Subcutaneous abdominal adipose tissue (tissue), 5 donors: ENCODE results near the gene MCRIP1.

Experiments
- H3K27ac ChIP-seq: one replicate; pipeline ENCODE4 v1.7.0; 2013; ENCODE audit warnings: low read depth, mild to moderate bottlenecking, inconsistent platforms, low read length, moderate library complexity
- H3K27me3 ChIP-seq, 5 donors: one replicate each; pipeline ENCODE4 v1.7.0; 2013; ENCODE audit warnings: low read length in 5 of 5, inconsistent platforms in 1 of 5; ENCODE audit not compliant: control insufficient read depth in 5 of 5, insufficient read depth in 4 of 5
- H3K36me3 ChIP-seq, 5 donors: one replicate each; pipeline ENCODE4 v1.7.0; 2013; ENCODE audit warnings: low read length in 5 of 5; ENCODE audit not compliant: control insufficient read depth in 5 of 5, insufficient read depth in 5 of 5
- H3K4me1 ChIP-seq, 5 donors: one replicate each; pipeline ENCODE4 v1.7.0; 2013; ENCODE audit warnings: low read length in 5 of 5, mild to moderate bottlenecking in 3 of 5, moderate library complexity in 1 of 5; ENCODE audit not compliant: control insufficient read depth in 5 of 5, insufficient read depth in 5 of 5
- H3K4me3 ChIP-seq, 5 donors: one replicate each; pipeline ENCODE4 v1.7.0; 2013; ENCODE audit warnings: low read length in 5 of 5, low read depth in 1 of 5
- H3K9ac ChIP-seq, 5 donors: one replicate each; pipeline ENCODE4 v1.7.0; 2013; ENCODE audit warnings: low read length in 5 of 5, mild to moderate bottlenecking in 4 of 5, moderate library complexity in 3 of 5
- H3K9me3 ChIP-seq, 5 donors: one replicate each; pipeline ENCODE4 v1.7.0; 2013; ENCODE audit warnings: low read length in 5 of 5; ENCODE audit not compliant: control insufficient read depth in 5 of 5
- donor health status: healthy.
- donor health status: healthy.
- donor health status: healthy.
- donor health status: healthy.
- donor health status: healthy.

Gene MCRIP1

GRCh38 chr17:81846743-81847689 is 13.9 kb upstream of the MCRIP1 start:
- no peak overlapping the region for H3K9ac ChIP-seq
- no peak overlapping the region for H3K27ac ChIP-seq
- peaks cover 0 to 7% (median 0%) of the 10 kb centered on the region in 5 donors for H3K4me1 ChIP-seq
- H3K27me3 ChIP-seq: no peaks in the 10 kb centered on the region
- peaks cover 0 to 76% (median 66%) of the 10 kb centered on the region in 5 donors for H3K36me3 ChIP-seq
- no peaks in the 10 kb centered on the region for H3K9me3 ChIP-seq
- no peak overlapping the region for H3K4me3 ChIP-seq

- Histone ChIP-seq H3K4me1 (peaks cover 0 to 7% (median 0%) of the 10 kb centered on the region in 5 donors), H3K27ac (no peak overlapping the region), H3K36me3 (peaks cover 0 to 67% (median 57%) of the 10 kb centered on the region in 5 donors), H3K27me3 (no peaks in the 10 kb centered on the region), H3K4me3 (no peak overlapping the region), H3K9me3 (no peaks in the 10 kb centered on the region), H3K9ac (no peak overlapping the region)
These were observed 13.0 kb upstream of the MCRIP1 start for GRCh38 chr17:81845881-81846742.

GRCh38 chr17:81845361-81845760 is 12.3 kb upstream of the MCRIP1 start:
- H3K27me3 ChIP-seq: no peaks in the 10 kb centered on the region
- H3K9ac ChIP-seq: no peak overlapping the region
- no peaks in the 10 kb centered on the region for H3K9me3 ChIP-seq
- no peak overlapping the region for H3K4me3 ChIP-seq
- H3K36me3 ChIP-seq: peaks cover 0 to 65% (median 56%) of the 10 kb centered on the region in 5 donors
- H3K4me1 ChIP-seq: peaks cover 0 to 7% (median 0%) of the 10 kb centered on the region in 5 donors
- H3K27ac ChIP-seq: no peak overlapping the region

GRCh38 chr17:81844887-81845286 is 11.8 kb upstream of the MCRIP1 start:
- Histone ChIP-seq H3K9ac (no peak overlapping the region), H3K4me1 (peaks cover 0 to 7% (median 0%) of the 10 kb centered on the region in 5 donors), H3K4me3 (no peak overlapping the region), H3K9me3 (no peaks in the 10 kb centered on the region), H3K27me3 (no peaks in the 10 kb centered on the region), H3K36me3 (peaks cover 0 to 65% (median 56%) of the 10 kb centered on the region in 5 donors), H3K27ac (no peak overlapping the region)

- no peak overlapping the region for H3K4me3 ChIP-seq
- H3K36me3 ChIP-seq: peaks cover 0 to 65% (median 56%) of the 10 kb centered on the region in 5 donors
- no peak overlapping the region for H3K27ac ChIP-seq
- peaks cover 0 to 7% (median 0%) of the 10 kb centered on the region in 5 donors for H3K4me1 ChIP-seq
- no peaks in the 10 kb centered on the region for H3K9me3 ChIP-seq
- H3K27me3 ChIP-seq: no peaks in the 10 kb centered on the region
- no peak overlapping the region for H3K9ac ChIP-seq
These were observed 11.3 kb upstream of the MCRIP1 start for GRCh38 chr17:81844327-81844851.

- H3K4me3 ChIP-seq: no peak overlapping the region
- no peaks in the 10 kb centered on the region for H3K9me3 ChIP-seq
- no peak overlapping the region for H3K9ac ChIP-seq
- H3K27me3 ChIP-seq: no peaks in the 10 kb centered on the region
- H3K36me3 ChIP-seq: peaks cover 0 to 62% (median 54%) of the 10 kb centered on the region in 5 donors
- H3K27ac ChIP-seq: no peak overlapping the region
- peaks cover 0 to 7% (median 0%) of the 10 kb centered on the region in 5 donors for H3K4me1 ChIP-seq
These were observed 10.7 kb upstream of the MCRIP1 start for GRCh38 chr17:81843713-81844326.

- H3K36me3 ChIP-seq: peaks cover 0 to 57% (median 51%) of the 10 kb centered on the region in 5 donors
- H3K4me1 ChIP-seq: peaks cover 0 to 7% (median 0%) of the 10 kb centered on the region in 5 donors
- H3K27ac ChIP-seq: no peak overlapping the region
- no peaks in the 10 kb centered on the region for H3K27me3 ChIP-seq
- no peaks in the 10 kb centered on the region for H3K9me3 ChIP-seq
- H3K9ac ChIP-seq: no peak overlapping the region
- no peak overlapping the region for H3K4me3 ChIP-seq
These were observed 9.8 kb upstream of the MCRIP1 start for GRCh38 chr17:81842725-81843504.

- no peak overlapping the region for H3K27ac ChIP-seq
- peaks cover 0 to 7% (median 0%) of the 10 kb centered on the region in 5 donors for H3K4me1 ChIP-seq
- H3K36me3 ChIP-seq: peaks cover 0 to 51% (median 49%) of the 10 kb centered on the region in 5 donors
These were observed 9.3 kb upstream of the MCRIP1 start for GRCh38 chr17:81842378-81842724.

GRCh38 chr17:81841866-81842265 is 8.8 kb upstream of the MCRIP1 start:
- H3K27me3 ChIP-seq: no peaks in the 10 kb centered on the region
- H3K36me3 ChIP-seq: peaks cover 0 to 46% (median 44%) of the 10 kb centered on the region in 5 donors
- H3K4me1 ChIP-seq: peaks cover 0 to 7% (median 0%) of the 10 kb centered on the region in 5 donors
- no peaks in the 10 kb centered on the region for H3K9me3 ChIP-seq
- H3K4me3 ChIP-seq: no peak overlapping the region
- no peak overlapping the region for H3K27ac ChIP-seq
- H3K9ac ChIP-seq: no peak overlapping the region

More at GRCh38 chr17:81842378-81842724, 9.3 kb upstream of the MCRIP1 start:
- Histone ChIP-seq H3K27me3 (no peaks in the 10 kb centered on the region), H3K9ac (no peak overlapping the region), H3K4me3 (no peak overlapping the region), H3K9me3 (no peaks in the 10 kb centered on the region)
